HepG2 (cell line): ENCODE data around the gene USP2. TPM values are rescaled to one million over a fixed set of nuclear protein-coding genes. Genes with fewer than 3 reads are reported as not detected.

Source experiments
- AKNA ChIP-seq: sonication (generic); formaldehyde crosslinking; IDR thresholded peaks from 2 replicates; pipeline ENCODE4 v1.4.0; 2020; ENCODE audit warnings: missing genetic modification reagents, borderline replicate concordance
- IKZF4 ChIP-seq: sonication (generic); formaldehyde crosslinking; IDR thresholded peaks from 2 replicates; pipeline ENCODE4 v1.5.1; 2020; ENCODE audit warnings: borderline replicate concordance, mild to moderate bottlenecking, low read depth, missing genetic modification reagents; ENCODE audit errors: not compliant biosample characterization
- NFIB ChIP-seq: sonication (generic); formaldehyde crosslinking; IDR thresholded peaks from 2 replicates; pipeline ENCODE4 v1.9.0; 2021; ENCODE audit warnings: missing genetic modification reagents, mild to moderate bottlenecking, borderline replicate concordance
- SALL1 ChIP-seq: sonication (generic); formaldehyde crosslinking; IDR thresholded peaks from 2 replicates; pipeline ENCODE4 v1.8.0; 2022; ENCODE audit warnings: mild to moderate bottlenecking, missing genetic modification reagents
- ZBTB33 ChIP-seq: sonication (generic); formaldehyde crosslinking; IDR thresholded peaks from 2 replicates; pipeline ENCODE4 v1.4.0; 2020; ENCODE audit warnings: missing genetic modification reagents
- ZC3H4 ChIP-seq: sonication (generic); formaldehyde crosslinking; IDR thresholded peaks from 2 replicates; pipeline ENCODE4 v1.4.0; 2020; ENCODE audit warnings: missing genetic modification reagents, borderline replicate concordance
- ZNF407 ChIP-seq: sonication (generic); formaldehyde crosslinking; IDR thresholded peaks from one replicate; pipeline ENCODE4 v1.5.1; 2020; ENCODE audit warnings: mild to moderate bottlenecking, missing genetic modification reagents; ENCODE audit errors: not compliant biosample characterization
- polyA plus RNA-seq, 8 experiments: library from polyadenylated mRNA; depleted of rRNA in 3 of 8; stranded (reverse) in 7 of 8; unstranded in 1 of 8; fragments of >200 nt; fragmentation: Illumina TruSeq in 4 of 8; extraction: Trizol in 4 of 8; gene quantifications; 2 replicates each; pipeline versions ENCODE4 v1.2.1 to v1.2.3, GENCODE V29; 2011 to 2016; ENCODE audit warnings: low read depth in 4 of 8, missing spikeins in 1 of 8, mixed read lengths in 1 of 8; ENCODE audit not compliant: insufficient read depth in 1 of 8
- total RNA-seq, 5 experiments: library from RNA; depleted of rRNA; stranded (reverse); fragments of >200 nt; fragmentation: Illumina TruSeq; extraction: Trizol; gene quantifications; 2 replicates each; pipeline ENCODE4 v1.2.3, GENCODE V29; 2016; ENCODE audit warnings: low read depth in 1 of 5

USP2 gene
- total and polyA plus RNA-seq, 2 of the 13 experiments (the other 11 are each of a cell fraction or from before 2014, with no cell fraction given): 2.5 to 6.0 TPM

GRCh38 chr11:119419246-119419645 lies 37.8 kb upstream of the USP2 start (continued):
- TF ChIP-seq ZNF407 (no peak), ZBTB33 (CRISPR knock-in tag) (no peak), NFIB (no peak), ZC3H4 (CRISPR knock-in tag) (no peak), AKNA (CRISPR knock-in tag) (no peak), IKZF4 (CRISPR knock-in tag) (no peak), SALL1 (CRISPR knock-in tag) (no peak)
